HS-27A (cell line): ENCODE measurements around the gene VPS9D1.
"Not testable (repeated sequence)": the region's sequence is repeated elsewhere in the genome, so short reads cannot be mapped to it uniquely, and the experiment has no call there.

ENCODE experiments used
- DNase-seq: peaks from one replicate; pipeline ENCODE4 v3.0.0-alpha.2; 2012; ENCODE audit warnings: low read depth, missing footprints

The VPS9D1 gene

DNA sequence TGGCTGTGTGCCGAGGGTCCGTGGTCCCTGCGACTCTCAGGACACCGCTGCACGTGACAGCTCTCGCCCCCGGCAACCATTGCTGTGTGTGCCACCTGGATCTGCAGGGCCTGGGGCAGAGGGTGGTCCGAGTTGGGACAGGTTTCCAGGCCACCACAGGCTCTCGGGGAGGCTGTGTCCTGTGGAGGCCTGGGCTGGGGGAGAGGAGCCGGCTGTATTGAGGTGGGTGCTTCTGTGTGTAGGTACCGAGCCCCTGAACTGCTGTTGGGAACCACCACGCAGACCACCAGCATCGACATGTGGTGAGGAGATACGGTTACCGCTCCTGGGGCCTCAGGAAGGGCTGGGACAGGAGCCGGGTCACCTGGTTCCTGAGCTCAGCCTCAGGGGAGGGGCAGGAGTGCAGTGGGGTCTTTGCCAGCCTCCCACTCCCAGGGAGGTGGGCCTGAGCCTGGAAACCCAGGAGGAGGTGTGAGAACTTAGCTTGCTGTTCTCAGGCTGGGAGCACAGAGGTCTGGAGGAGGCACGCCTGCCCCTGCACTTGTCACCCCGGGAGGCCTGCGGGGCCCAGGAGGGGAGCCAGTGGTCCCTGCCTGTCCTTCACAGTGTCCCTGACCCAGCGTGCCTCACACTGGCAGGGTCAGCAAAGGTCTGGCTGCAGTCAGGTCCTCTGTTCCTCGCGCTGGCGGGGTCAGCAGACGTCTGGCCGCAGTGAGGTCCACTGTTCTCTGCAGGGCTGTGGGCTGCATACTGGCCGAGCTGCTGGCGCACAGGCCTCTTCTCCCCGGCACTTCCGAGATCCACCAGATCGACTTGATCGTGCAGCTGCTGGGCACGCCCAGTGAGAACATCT, 26.5 kb downstream of the VPS9D1 start:
- DNase-seq, result no peak

DNA sequence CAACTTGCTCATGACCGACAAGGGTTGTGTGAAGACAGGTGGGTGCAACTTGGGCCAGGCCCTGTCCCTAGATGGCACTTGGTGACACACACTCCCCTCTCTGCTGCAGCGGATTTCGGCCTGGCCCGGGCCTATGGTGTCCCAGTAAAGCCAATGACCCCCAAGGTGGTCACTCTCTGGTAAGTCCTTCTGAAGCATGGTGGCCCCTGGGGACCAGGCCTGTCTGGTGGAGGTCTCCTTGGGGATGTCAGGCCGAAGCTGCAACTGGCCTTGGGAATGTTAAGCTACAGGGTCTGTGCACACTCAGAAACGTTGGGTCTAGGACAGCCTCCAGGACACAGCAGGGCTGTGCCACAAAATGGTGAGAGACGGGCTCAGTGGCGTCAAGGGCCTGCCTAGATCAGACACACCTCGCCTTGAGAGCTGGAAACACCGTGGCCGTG, 27.4 kb downstream of the VPS9D1 start:
- DNase-seq, result no peak

DNA sequence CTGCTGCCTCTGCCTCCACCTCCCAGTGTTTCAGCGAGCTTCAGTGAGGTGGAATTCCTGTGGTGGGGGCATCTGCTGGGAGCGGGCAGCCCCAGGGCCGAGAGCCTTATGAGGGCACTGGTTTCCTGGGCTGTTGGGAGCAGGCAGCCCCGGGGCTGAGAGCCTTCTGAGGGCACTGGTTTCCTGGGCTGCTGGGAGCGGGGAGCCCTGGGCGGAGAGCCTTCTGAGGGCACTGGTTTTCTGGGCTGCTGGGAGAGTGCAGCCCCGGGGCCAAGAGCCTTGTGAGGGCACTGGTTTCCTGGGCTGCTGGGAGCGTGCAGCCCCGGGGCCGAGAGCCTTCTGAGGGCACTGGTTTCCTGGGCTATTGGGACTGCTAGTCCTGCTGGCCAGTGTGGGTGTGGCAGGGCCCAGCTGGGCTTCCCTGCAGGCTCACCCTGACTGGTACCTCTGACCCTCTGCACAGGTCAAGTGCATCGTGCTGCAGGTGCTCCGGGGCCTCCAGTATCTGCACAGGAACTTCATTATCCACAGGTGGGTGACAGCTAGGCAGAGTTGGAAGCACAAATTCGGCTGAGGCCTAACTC, 28.6 kb downstream of the VPS9D1 start:
- DNase-seq, result no peak

DNA sequence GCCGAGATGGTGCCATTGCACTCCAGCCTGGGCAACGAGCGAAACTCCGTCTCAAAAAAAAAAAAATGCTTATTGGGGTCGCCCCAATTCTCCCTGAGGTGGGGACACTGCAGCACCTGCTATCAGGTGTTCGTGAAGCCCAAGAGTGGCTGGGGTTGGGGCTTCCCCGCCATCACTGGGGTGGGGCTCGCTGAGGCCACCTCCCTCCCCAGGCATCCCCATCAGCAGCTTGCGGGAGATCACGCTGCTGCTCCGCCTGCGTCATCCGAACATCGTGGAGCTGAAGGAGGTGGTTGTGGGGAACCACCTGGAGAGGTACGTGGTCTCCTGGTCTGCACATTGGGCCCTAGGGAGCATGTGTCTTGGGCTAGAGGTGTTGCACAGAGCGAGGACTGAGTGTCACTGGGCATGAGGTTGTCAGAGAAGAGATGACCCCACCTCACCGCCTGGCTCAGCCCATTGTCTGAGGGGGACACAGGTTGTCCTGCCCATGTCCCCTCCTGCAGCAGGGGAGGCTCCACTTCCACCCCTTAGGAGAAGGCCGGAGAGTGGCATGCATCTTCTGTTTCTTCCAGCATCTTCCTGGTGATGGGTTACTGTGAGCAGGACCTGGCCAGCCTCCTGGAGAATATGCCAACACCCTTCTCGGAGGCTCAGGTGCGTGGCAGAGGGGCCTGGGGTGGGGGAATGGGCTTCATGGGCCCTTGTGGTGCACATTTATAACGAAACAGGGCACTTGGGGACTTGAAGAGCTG, 29.3 kb downstream of the VPS9D1 start:
- no peak for DNase-seq

DNA sequence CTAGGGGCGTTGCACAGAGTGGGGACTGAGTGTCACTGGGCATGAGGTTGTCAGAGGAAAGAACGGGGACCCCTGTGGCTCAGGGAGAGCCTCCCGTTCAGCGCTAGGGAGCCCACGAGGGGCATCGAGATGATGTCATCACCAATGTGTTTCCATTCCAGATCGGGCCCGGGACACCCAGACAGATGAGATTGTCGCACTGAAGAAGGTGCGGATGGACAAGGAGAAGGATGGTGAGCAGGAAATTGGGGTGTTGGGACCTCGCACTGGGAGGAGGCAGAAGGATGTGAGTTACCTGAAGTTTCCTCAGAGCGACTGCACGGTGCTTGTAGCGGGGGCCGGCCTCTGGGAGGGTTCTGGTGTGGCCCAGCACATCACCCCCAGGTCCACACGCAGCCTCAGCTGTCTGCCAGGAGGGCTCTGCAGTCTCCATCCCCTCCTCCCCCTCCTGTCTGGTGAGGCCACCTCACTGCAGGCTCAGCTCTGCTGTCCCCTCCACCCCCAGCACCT, 30.3 kb downstream of the VPS9D1 start:
- DNase-seq, result no peak

DNA sequence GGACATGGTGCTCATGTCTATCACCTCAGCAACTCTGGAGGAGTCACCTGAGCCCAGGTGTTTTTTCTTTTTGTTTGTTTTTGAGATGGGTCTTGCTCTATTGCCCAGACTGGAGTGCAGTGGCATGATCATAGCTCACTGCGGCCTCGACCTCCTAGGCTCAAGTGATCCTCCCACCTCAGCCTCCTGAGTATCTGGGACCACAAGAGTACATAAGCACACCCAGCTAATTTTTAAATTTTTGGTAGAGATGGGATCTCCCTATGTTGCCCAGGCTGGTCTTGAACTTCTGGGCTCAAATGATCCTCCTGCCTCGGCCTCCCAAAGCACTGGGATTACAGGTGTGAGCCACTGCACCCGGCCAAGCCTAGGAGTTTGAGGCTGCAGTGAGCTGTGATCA, 31.1 kb downstream of the VPS9D1 start:
- not testable (repeated sequence) for DNase-seq

DNA sequence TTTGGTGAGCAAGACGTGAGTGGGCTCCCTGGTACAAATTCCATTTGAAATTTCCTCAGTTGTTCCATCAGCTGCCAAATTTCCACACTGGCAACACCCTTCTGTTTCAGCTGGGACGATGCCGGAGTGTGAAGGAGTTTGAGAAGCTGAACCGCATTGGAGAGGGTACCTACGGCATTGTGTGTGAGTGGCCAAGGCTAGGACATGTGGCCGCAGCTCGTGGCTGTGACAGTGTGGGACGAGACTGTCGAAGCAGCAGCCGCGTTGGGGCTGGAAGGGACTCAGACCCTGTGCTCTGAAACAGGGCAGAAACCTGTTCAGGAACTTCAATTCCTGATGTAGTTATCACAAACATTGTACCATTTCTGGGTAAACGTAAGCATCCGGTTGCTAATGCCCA, 31.6 kb downstream of the VPS9D1 start:
- no peak for DNase-seq

DNA sequence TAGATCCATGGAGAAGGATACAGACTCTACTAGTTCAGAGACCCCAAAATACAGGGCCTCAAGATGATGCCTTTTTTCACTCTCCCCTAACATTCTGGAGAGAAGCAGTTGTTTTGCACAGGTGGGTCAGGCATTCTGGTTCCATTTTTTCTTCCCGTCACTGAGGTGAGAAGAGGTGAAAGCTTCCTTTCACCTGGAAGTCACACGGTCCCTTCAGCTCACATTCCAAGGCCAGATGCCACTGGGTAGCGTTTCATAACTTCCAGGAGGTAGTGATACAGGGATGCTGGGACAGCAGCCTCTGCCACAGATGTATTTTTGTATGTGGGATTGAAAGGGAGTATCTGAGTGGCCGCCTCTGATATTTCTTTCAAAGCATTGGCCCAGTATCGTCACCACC, 32.3 kb downstream of the VPS9D1 start:
- DNase-seq, result no peak

DNA sequence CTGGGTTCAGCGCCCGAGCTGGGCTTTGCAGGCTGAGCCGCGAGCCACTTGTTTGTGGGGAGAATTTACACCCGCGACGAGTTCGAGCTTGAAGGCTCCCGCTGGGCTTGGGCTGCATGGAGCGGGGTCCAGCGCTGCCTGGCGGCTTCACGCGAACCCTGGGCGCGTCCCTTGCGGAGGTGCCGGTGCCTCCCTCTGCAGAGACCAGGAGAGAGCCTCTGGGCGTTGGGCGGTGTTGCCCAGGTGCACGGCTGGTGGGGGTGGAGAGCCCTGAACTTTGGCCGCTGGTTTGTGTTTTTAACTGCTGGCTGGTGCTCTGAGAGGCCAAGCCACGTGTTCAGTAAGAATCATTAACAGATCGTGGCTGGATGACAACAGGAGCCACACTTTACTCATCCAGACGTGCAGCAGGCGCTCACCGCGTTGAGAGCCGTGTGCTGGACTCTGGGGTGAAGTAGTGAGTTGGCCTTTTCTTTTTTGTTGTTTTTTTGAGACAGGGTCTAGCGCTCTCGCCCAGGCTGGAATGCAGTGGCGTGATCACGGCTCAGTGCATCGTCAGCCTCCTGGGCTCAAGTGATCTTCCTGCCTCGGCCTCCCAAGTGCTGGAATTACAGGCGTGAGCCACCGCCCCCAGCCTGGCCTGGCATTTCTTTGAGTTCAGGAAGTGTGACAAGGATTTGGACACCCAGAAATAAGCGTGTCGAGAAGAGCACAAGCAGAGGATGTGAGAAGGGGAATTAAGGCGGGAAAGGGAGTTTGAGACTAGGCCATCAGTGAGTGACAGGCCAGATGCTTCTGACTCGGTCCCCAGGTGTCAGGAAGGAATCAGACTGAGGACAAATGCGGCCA, 33.4 kb downstream of the VPS9D1 start:
- DNase-seq, result no peak

DNA sequence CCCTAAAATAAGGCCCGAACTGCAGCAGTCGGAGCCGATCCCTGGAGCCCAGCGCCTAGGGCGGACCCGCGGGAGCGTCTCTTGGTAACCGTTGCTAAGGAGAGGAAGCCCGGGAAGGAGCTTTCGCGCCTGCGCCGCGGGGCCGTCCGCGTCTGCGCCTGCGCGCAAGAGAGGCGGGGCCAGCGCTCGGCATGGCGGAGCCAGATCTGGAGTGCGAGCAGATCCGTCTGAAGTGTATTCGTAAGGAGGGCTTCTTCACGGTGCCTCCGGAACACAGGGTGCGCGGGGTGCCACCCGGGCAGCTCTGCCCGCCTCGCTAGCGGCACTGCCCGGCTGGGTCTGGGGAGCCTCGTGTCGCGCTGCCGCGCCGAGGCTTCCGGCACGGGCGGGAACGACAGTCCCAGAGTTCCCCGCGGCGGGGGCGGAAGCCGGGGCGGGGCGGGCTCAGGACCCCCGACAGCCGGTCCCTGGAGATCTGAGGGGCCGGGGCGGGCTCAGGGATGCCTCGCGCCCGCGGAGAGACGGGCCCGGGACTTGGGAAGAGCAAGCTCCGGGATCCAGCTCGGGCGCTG, 34.1 kb downstream of the VPS9D1 start, which contains the start of gene CDK10:
Gene CDK10 (plus strand): TSS at position 170 of the 572 bp plus-strand sequence. CDS start 22 bp downstream, at position 192.
- peak; percentile 86 for DNase-seq

DNA sequence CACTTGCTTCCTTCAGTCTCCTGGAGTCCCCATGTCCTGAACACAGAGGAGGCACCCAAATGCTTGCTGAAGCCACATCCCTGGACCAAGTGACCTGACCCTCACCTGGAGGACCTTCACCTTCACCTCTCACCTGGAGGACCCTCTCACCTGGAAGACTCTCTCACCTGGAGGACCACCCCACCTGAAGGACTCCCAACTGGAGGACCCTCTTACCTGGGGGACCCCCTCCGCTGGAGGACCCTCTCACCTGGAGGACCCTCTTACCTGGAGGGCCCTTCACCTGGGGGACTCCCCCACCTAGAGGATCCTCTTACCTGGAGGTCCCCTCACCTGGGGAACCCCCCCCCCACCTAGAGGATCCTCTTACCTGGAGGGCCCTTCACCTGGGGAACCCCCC, 34.8 kb downstream of the VPS9D1 start:
- no peak for DNase-seq

DNA sequence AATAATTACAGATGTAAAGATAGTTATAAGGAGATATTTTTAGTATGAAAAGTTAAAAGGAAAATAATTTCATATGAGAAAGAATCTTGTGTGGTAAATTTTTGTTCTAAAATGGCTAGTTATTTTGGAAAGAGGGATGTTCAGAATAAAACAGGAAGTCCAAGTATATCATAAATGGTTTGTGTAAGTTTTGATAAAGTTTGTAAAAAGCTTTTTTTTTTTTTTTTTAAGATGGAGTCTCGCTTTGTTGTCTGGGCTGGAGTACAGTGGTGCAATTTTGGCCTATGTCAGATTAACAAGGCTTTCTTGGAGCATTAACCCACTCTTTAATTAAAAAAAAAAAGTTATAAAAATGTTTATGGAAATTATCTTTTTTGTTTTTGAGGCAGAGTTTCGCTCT, 42.4 kb downstream of the VPS9D1 start:
- no peak for DNase-seq

DNA sequence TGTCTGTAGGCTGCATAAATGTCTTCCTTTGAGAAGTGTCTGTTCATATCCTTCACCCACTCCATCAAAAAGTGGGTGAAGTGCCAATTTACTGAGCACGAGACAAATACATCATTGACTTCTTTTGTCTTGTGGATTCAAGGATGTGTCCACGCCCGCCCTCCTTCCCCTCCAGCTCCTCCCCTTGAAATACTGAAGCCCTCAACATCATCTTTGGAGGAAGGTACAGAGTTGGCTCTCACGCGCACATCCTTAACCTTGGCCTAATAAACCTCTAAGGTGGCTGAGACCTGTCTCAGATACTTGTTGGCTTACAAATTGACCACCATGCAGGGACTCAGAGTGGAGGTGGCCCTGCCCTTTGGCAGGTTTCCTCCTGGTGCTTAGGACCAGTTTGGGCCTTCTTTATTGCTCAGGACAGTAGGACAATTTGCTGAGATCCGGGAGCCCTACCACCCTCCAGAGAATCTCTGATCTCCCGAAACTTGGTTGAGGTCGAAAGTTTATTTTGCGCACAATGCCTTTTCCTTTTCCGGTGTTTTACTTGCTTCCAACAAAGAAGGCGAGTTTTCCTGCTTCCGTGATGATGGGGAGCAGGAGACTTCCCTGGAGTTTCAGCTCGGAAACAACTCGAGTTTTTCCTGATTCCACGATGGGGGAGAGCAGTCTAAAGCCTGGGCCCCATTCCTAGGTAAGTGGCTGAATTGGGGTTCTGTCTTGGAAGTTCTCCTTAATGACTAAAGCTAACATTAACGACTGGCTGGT, 48.3 kb downstream of the VPS9D1 start:
- no peak for DNase-seq

DNA sequence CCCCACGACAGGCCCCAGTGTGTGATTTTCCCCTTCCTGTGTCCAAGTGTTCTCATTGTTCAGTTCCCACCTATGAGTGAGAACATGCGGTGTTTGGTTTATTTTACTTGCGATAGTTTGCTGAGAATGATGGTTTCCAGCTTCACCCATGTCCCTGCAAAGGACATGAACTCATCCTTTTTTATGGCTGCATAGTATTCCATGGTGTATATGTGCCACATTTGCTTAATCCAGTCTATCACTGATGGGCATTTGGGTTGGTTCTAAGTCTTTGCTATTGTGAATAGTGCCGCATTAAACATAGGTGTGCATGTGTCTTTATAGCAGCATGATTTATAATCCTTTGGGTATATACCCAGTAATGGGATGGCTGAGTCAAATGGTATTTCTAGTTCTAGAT, 49.1 kb downstream of the VPS9D1 start:
- DNase-seq, result not testable (repeated sequence)

DNA sequence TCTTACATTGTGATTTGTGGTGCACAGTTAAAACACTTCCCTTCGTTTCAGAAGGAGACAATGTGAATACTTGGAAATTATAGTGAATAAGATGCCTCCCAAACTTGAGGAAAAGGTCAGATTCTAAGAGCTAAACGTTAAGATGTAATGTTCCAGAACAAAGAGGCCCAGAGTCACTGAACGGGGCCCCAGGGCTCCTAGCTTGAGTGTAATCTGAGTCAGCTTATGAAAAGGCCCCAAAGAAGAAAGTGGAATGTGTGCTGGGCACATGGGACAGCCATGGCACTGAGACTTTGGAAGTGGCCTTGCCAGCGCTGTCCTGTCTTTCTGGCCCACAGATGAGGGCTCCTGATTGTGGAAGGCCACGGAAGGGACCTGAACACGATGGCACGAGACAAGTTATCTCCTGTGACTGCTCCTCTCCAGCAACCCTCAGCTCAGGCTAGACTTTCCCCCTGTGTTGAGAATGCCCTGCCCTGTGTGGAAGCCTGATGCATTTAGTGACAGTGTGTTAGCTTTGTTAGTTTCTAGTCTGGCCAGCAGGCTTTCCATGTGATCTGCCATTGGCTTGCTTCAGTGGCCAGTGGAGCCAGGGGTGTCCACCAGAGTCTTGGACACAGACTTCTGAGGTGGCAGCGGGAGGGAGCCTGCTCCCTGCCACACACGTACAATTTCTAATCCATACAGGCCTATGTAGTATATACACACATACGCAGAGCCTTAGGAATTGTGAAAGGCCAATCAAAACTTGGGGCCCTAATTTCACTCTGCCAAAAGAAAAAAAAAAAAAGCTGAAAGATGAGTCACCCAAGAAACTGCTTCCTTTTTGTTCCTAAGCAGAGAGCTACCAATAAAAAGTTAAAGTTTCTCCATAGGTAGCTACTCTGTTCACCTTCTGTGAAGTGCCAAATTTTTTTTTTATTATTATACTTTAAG, 49.9 kb downstream of the VPS9D1 start:
- DNase-seq, result no peak

DNA sequence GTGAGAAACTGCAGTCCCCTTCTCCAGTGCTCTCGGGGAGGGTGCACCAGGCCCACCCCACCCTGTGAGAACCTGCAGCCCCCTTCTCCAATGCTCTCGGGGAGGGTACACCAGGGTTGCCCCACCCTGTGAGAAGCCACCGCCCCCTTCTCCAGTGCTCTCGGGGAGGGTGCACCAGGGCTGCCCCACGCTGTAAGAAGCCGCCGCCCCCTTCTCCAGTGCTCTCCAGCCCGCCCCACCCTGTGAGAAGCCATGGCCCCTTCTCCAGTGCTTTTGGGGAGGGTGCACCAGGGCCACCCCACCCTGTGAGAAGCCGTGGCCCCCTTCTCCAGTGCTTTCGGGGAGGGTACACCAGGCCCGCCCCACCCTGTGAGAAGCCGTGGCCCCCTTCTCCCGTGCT, 50.9 kb downstream of the VPS9D1 start:
- DNase-seq, result no peak

DNA sequence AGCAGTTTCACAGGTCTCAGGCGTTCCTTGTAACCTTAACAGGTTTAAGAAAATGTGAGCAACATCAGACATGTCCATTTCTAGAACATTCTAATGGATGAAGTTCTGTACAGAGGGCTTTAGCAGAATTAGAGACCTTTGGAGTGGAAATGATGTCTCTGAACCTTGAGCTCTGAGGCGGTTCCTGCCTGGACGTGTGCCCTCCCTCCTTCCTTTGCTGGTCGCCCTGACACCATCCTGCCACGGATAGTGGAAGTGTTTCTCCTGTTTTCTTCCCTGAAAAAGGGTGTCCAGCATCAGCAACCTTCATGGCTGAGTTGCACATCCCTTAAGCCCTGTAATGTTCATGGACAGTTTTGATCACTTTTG, 51.9 kb downstream of the VPS9D1 start:
- no peak for DNase-seq

DNA sequence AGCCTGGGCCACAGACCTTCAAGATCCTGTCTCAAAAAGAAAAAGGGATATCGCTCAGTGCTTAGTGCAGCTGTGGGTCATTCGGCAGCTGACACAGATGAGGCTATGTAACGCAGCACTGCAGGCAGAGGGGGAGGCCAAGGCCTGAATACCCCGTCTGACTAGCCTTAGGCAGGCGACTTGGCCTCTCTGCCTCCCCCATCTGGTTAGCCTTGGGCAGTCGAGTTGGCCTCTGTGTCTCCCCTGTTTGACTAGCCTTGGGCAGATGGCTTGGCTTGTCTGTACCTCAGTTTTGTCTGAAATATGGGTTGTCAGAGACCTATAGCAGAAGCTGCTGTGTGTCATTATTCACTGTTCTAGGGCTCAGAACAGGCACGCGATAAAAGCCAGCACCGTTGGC, 53.1 kb downstream of the VPS9D1 start:
- DNase-seq, result no peak

DNA sequence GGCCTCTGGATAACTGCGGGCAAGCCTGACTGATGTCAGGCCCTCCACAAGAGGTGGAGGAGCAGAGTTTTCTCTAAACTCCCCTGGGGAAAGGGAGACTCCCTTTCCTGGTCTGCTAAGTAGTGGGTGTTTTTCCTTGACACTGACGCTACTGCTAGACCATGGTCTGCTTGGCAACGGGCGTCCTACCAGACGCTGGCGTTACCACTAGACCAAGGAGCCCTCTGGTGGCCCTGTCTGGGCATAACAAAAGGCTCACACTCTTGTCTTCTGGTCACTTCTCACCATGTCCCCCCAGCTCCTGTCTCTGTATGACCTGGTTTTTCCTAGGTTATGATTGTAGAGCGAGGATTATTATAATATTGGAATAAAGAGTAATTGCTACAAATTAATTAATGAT, 53.7 kb downstream of the VPS9D1 start:
- not testable (repeated sequence) for DNase-seq
